K562 (cell line): Measurements from ENCODE around the gene POMT2. TPM values are rescaled to one million over a fixed set of nuclear protein-coding genes. Genes with fewer than 3 reads are reported as not detected.
A peak's percentile ranks its signal among the peaks of the same experiment; 100 is the strongest.

ENCODE experiments used
- BMI1 ChIP-seq: fragments of 150-350 bp; IDR thresholded peaks from 2 replicates; pipeline ENCODE4 v1.6.1; 2014; ENCODE audit warnings: low read length
- DEAF1 ChIP-seq: fragments of 450-650 bp; formaldehyde crosslinking; IDR thresholded peaks from 2 replicates; pipeline ENCODE4 v1.4.0; 2020; ENCODE audit warnings: mild to moderate bottlenecking, moderate library complexity
- E2F3 ChIP-seq: fragments of 250-450 bp; sonication (Bioruptor Pico); IDR thresholded peaks from 2 replicates; pipeline ENCODE4 v1.4.0; 2020; ENCODE audit warnings: mild to moderate bottlenecking
- E2F8 ChIP-seq: fragments of 450-650 bp; IDR thresholded peaks from 2 replicates; pipeline ENCODE4 v1.7.1; 2018; ENCODE audit warnings: mild to moderate bottlenecking, low read depth; ENCODE audit not compliant: partially characterized antibody
- ELF1 ChIP-seq: fragments of 200-800 bp; sonication (Bioruptor generic); IDR thresholded peaks from 2 replicates; pipeline ENCODE4 v1.6.1; 2016; ENCODE audit warnings: missing genetic modification characterization, missing compliant biosample characterization
- EWSR1 ChIP-seq: fragments of 450-650 bp; IDR thresholded peaks from 2 replicates; pipeline ENCODE4 v1.6.1; 2018; ENCODE audit warnings: borderline replicate concordance, mild to moderate bottlenecking, low read depth, moderate library complexity; ENCODE audit not compliant: partially characterized antibody
- GABPB2 ChIP-seq: fragments of 250-450 bp; sonication (Bioruptor Pico); conservative IDR thresholded peaks from 2 replicates; pipeline ENCODE4 v1.5.1; 2021; ENCODE audit warnings: mild to moderate bottlenecking
- MECOM ChIP-seq: fragments of 250-450 bp; sonication (Bioruptor Pico); IDR thresholded peaks from 2 replicates; pipeline ENCODE4 v1.8.0; 2022; ENCODE audit warnings: inconsistent platforms
- MEF2D ChIP-seq: conservative IDR thresholded peaks from 2 replicates; pipeline ENCODE4 v1.6.1; 2016; ENCODE audit warnings: low read depth, missing genetic modification characterization, missing compliant biosample characterization
- MYNN ChIP-seq, 2 experiments: sonication (generic); formaldehyde crosslinking in 1 of 2; IDR thresholded peaks; 2 replicates each; pipeline versions ENCODE4 v1.5.0 to v1.6.1; 2016 to 2020; ENCODE audit warnings: antibody characterized with exemption in 1 of 2, missing genetic modification reagents in 1 of 2
- PBX2 ChIP-seq, 2 experiments: IDR thresholded peaks in 1 of 2; conservative IDR thresholded peaks in 1 of 2; 2 replicates each; pipeline ENCODE4 v1.6.1; 2016; ENCODE audit warnings: low read depth in 2 of 2, mild to moderate bottlenecking in 1 of 2, missing compliant biosample characterization in 1 of 2, missing genetic modification characterization in 1 of 2, moderate library complexity in 1 of 2
- POLR2AphosphoS5 ChIP-seq: IDR thresholded peaks from 2 replicates; pipeline ENCODE4 v1.6.1; 2011; ENCODE audit warnings: mild to moderate bottlenecking, low read depth, low read length, moderate library complexity; ENCODE audit not compliant: control insufficient read depth, insufficient read depth
- TCF3 ChIP-seq: sonication (generic); formaldehyde crosslinking; IDR thresholded peaks from 2 replicates; pipeline ENCODE4 v1.4.0; 2020; ENCODE audit warnings: mild to moderate bottlenecking, missing genetic modification reagents
- THRAP3 ChIP-seq: fragments of 450-650 bp; IDR thresholded peaks from 2 replicates; pipeline ENCODE4 v1.6.1; 2016; ENCODE audit warnings: mild to moderate bottlenecking, inconsistent platforms, borderline replicate concordance
- ZNF184 ChIP-seq: sonication (generic); formaldehyde crosslinking; IDR thresholded peaks from 2 replicates; pipeline ENCODE4 v1.5.0; 2020; ENCODE audit warnings: missing genetic modification reagents
- ZNF212 ChIP-seq: fragments of 450-650 bp; formaldehyde crosslinking; IDR thresholded peaks from 2 replicates; pipeline ENCODE4 v1.4.0; 2020; ENCODE audit warnings: mild to moderate bottlenecking
- ZNF253 ChIP-seq: fragments of 250-450 bp; sonication (Bioruptor Pico); conservative IDR thresholded peaks from 2 replicates; pipeline ENCODE4 v1.6.1; 2021; ENCODE audit warnings: mild to moderate bottlenecking
- ZNF277 ChIP-seq: fragments of 250-450 bp; sonication (Bioruptor Pico); IDR thresholded peaks from 2 replicates; pipeline ENCODE4 v1.8.0; 2022; ENCODE audit warnings: inconsistent platforms, mild to moderate bottlenecking, moderate library complexity, borderline replicate concordance
- ZNF444 ChIP-seq: fragments of 250-450 bp; sonication (Bioruptor Pico); IDR thresholded peaks from 2 replicates; pipeline ENCODE4 v1.4.0; 2020; ENCODE audit warnings: mild to moderate bottlenecking, moderate library complexity
- polyA plus RNA-seq, 8 experiments: library from polyadenylated mRNA; depleted of rRNA in 4 of 8; stranded (reverse) in 5 of 8; unstranded in 3 of 8; fragments of >200 nt; fragmentation: Nextera tagmentation in 2 of 8; fragmentation: Illumina TruSeq in 1 of 8; extraction: Ambion mirVana in 2 of 8; extraction: Trizol in 1 of 8; gene quantifications; 2 replicates each; pipeline versions ENCODE4 v1.2.1 to v1.2.3, GENCODE V29; 2011 to 2014; ENCODE audit warnings: inconsistent platforms in 1 of 8, missing spikeins in 1 of 8
- total RNA-seq, 7 experiments: library from RNA; depleted of rRNA in 6 of 7; stranded (reverse); fragments of >200 nt in 6 of 7; fragmentation: Illumina TruSeq in 2 of 7; extraction: Trizol in 2 of 7; gene quantifications; 2 replicates each; pipeline versions ENCODE4 v1.2.1 to v1.2.3, GENCODE V29; 2011 to 2021; ENCODE audit warnings: low replicate concordance in 1 of 7

The POMT2 gene
- total and polyA plus RNA-seq, 9 of the 15 experiments (the other 6 are each of a cell fraction or from before 2014, with no cell fraction given) = 0.39 to 16.6 (median 7.8) TPM

- TF ChIP-seq ZNF277 (CRISPR knock-in tag) (no peak), ZNF253 (CRISPR knock-in tag) (no peak), EWSR1 (no peak), E2F3 (CRISPR knock-in tag) (0 out of 2 replicates have a peak, but pooled peaks have one; percentile 12), PBX2 (CRISPR knock-in tag; IDR thresholded peaks at IDR 0.05; ENCODE audit: low read depth) (peak; percentile 63), PBX2 (tag; conservative IDR thresholded peaks at IDR 0.05; ENCODE audit: low read depth) (no peak), GABPB2 (CRISPR knock-in tag) (no peak), MEF2D (tag) (no peak), ZNF184 (CRISPR knock-in tag) (no peak), THRAP3 (no peak), DEAF1 (no peak), MECOM (no peak), E2F8 (no peak), POLR2AphosphoS5 (no peak), TCF3 (CRISPR knock-in tag) (no peak), ELF1 (tag) (no peak; the same call in 1 of the 2 replicates), MYNN (IDR thresholded peaks at IDR 0.05) (no peak), MYNN (CRISPR knock-in tag; IDR thresholded peaks at IDR 0.05) (no peak), BMI1 (peak; percentile 74), ZNF444 (CRISPR knock-in tag) (no peak), ZNF212 (no peak)
These were observed at the start of gene POMT2 (continued) for GRCh38 chr14:77320238-77320935.
